ENCODE measurements around the gene PCP2. TPM values are rescaled to one million over a fixed set of nuclear protein-coding genes. Genes with fewer than 3 reads are reported as not detected.

PCP2 gene
- total and polyA plus RNA-seq, 2 of the 8 experiments (the other 6 are each of a cell fraction or from before 2014, with no cell fraction given): not detected

DNA sequence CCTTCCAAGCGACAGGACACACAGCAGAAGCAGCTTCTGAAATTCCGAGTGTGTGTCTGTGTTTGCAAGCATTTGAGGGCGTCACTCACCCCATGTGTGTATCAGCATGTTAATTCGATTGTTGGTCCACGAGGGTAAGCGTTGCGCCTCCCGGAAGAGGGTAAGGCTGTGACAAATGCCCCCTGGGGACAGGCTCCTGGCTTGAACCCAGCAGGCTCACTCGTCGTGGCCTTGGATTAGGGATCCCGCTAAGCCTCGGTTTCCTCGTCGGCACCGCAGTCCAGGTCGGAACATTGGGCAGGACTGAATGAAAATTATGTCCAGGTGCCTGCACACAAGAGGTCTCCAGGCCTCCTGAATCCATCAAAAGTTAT is 2.8 kb upstream of the PCP2 start (continued):
- TF ChIP-seq, protein P1, sequence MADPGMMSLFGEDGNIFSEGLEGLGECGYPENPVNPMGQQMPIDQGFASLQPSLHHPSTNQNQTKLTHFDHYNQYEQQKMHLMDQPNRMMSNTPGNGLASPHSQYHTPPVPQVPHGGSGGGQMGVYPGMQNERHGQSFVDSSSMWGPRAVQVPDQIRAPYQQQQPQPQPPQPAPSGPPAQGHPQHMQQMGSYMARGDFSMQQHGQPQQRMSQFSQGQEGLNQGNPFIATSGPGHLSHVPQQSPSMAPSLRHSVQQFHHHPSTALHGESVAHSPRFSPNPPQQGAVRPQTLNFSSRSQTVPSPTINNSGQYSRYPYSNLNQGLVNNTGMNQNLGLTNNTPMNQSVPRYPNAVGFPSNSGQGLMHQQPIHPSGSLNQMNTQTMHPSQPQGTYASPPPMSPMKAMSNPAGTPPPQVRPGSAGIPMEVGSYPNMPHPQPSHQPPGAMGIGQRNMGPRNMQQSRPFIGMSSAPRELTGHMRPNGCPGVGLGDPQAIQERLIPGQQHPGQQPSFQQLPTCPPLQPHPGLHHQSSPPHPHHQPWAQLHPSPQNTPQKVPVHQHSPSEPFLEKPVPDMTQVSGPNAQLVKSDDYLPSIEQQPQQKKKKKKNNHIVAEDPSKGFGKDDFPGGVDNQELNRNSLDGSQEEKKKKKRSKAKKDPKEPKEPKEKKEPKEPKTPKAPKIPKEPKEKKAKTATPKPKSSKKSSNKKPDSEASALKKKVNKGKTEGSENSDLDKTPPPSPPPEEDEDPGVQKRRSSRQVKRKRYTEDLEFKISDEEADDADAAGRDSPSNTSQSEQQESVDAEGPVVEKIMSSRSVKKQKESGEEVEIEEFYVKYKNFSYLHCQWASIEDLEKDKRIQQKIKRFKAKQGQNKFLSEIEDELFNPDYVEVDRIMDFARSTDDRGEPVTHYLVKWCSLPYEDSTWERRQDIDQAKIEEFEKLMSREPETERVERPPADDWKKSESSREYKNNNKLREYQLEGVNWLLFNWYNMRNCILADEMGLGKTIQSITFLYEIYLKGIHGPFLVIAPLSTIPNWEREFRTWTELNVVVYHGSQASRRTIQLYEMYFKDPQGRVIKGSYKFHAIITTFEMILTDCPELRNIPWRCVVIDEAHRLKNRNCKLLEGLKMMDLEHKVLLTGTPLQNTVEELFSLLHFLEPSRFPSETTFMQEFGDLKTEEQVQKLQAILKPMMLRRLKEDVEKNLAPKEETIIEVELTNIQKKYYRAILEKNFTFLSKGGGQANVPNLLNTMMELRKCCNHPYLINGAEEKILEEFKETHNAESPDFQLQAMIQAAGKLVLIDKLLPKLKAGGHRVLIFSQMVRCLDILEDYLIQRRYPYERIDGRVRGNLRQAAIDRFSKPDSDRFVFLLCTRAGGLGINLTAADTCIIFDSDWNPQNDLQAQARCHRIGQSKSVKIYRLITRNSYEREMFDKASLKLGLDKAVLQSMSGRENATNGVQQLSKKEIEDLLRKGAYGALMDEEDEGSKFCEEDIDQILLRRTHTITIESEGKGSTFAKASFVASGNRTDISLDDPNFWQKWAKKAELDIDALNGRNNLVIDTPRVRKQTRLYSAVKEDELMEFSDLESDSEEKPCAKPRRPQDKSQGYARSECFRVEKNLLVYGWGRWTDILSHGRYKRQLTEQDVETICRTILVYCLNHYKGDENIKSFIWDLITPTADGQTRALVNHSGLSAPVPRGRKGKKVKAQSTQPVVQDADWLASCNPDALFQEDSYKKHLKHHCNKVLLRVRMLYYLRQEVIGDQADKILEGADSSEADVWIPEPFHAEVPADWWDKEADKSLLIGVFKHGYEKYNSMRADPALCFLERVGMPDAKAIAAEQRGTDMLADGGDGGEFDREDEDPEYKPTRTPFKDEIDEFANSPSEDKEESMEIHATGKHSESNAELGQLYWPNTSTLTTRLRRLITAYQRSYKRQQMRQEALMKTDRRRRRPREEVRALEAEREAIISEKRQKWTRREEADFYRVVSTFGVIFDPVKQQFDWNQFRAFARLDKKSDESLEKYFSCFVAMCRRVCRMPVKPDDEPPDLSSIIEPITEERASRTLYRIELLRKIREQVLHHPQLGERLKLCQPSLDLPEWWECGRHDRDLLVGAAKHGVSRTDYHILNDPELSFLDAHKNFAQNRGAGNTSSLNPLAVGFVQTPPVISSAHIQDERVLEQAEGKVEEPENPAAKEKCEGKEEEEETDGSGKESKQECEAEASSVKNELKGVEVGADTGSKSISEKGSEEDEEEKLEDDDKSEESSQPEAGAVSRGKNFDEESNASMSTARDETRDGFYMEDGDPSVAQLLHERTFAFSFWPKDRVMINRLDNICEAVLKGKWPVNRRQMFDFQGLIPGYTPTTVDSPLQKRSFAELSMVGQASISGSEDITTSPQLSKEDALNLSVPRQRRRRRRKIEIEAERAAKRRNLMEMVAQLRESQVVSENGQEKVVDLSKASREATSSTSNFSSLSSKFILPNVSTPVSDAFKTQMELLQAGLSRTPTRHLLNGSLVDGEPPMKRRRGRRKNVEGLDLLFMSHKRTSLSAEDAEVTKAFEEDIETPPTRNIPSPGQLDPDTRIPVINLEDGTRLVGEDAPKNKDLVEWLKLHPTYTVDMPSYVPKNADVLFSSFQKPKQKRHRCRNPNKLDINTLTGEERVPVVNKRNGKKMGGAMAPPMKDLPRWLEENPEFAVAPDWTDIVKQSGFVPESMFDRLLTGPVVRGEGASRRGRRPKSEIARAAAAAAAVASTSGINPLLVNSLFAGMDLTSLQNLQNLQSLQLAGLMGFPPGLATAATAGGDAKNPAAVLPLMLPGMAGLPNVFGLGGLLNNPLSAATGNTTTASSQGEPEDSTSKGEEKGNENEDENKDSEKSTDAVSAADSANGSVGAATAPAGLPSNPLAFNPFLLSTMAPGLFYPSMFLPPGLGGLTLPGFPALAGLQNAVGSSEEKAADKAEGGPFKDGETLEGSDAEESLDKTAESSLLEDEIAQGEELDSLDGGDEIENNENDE (IDR thresholded peaks at IDR 0.05; ENCODE audit: insufficient replicate concordance, low read length): no peak
- TF ChIP-seq, protein P2, sequence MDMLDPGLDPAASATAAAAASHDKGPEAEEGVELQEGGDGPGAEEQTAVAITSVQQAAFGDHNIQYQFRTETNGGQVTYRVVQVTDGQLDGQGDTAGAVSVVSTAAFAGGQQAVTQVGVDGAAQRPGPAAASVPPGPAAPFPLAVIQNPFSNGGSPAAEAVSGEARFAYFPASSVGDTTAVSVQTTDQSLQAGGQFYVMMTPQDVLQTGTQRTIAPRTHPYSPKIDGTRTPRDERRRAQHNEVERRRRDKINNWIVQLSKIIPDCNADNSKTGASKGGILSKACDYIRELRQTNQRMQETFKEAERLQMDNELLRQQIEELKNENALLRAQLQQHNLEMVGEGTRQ (IDR thresholded peaks at IDR 0.05; ENCODE audit: low read length): no peak
- no peak for TF ChIP-seq EGR1 (IDR thresholded peaks at IDR 0.05; ENCODE audit: borderline replicate concordance, low read depth, low read length)
- TF ChIP-seq KDM5A (IDR thresholded peaks at IDR 0.05; ENCODE audit: low read length): no peak
